NB4 (cell line): ENCODE data around the gene STK24.

Experiments
- TF ChIP-seq, protein P1 (sequence below): IDR thresholded peaks from one replicate; pipeline ENCODE4 v1.5.1; 2012; ENCODE audit warnings: low read depth, low read length
- TF ChIP-seq, protein P2 (sequence below): IDR thresholded peaks from 2 replicates; pipeline ENCODE4 v1.6.1; 2011; ENCODE audit warnings: low read depth, low read length

DNA sequence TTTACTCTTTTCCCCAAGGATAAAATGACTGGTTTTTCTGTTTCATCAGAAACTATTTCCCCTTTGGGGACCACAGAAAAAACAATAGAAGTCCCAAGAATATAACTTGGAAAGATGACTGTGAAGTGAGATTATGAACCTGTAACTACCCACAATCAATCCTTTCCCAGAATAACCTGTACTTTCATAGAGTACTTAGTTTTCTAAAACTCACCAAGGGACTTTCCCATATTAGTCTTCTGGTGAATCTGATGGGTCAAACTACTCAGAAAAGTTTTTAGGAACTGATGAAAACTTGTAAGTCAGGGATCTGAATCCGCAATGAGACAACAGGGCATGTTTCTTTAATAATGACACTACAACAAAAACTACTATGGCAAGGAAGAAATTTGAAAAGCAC is 62.6 kb downstream of the STK24 start:
- TF ChIP-seq, protein P1, sequence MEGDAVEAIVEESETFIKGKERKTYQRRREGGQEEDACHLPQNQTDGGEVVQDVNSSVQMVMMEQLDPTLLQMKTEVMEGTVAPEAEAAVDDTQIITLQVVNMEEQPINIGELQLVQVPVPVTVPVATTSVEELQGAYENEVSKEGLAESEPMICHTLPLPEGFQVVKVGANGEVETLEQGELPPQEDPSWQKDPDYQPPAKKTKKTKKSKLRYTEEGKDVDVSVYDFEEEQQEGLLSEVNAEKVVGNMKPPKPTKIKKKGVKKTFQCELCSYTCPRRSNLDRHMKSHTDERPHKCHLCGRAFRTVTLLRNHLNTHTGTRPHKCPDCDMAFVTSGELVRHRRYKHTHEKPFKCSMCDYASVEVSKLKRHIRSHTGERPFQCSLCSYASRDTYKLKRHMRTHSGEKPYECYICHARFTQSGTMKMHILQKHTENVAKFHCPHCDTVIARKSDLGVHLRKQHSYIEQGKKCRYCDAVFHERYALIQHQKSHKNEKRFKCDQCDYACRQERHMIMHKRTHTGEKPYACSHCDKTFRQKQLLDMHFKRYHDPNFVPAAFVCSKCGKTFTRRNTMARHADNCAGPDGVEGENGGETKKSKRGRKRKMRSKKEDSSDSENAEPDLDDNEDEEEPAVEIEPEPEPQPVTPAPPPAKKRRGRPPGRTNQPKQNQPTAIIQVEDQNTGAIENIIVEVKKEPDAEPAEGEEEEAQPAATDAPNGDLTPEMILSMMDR = no peak
- TF ChIP-seq, protein P2, sequence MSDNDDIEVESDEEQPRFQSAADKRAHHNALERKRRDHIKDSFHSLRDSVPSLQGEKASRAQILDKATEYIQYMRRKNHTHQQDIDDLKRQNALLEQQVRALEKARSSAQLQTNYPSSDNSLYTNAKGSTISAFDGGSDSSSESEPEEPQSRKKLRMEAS = no peak
